GM13976 (cell line): ENCODE results near the gene FOXB1.

Source experiments
- DNase-seq: peaks from one replicate; pipeline ENCODE4 v3.0.0; 2012; ENCODE audit warnings: low spot score
- CTCF ChIP-seq: IDR thresholded peaks from 2 replicates; pipeline ENCODE4 v1.5.1; 2012; ENCODE audit warnings: borderline replicate concordance, mild to moderate bottlenecking; ENCODE audit not compliant: insufficient read depth; ENCODE audit errors: extremely low read depth, missing control alignments, control extremely low read depth
- in situ Hi-C: fragments of 300-500 bp; cut with MboI; formaldehyde crosslinking; loops from one replicate; pipeline ENCODE4 v1.12.0; 2022; ENCODE audit warnings: low sequenced_read_pairs, mixed read lengths, inconsistent platforms; ENCODE audit not compliant: unreplicated experiment

The FOXB1 gene

DNA sequence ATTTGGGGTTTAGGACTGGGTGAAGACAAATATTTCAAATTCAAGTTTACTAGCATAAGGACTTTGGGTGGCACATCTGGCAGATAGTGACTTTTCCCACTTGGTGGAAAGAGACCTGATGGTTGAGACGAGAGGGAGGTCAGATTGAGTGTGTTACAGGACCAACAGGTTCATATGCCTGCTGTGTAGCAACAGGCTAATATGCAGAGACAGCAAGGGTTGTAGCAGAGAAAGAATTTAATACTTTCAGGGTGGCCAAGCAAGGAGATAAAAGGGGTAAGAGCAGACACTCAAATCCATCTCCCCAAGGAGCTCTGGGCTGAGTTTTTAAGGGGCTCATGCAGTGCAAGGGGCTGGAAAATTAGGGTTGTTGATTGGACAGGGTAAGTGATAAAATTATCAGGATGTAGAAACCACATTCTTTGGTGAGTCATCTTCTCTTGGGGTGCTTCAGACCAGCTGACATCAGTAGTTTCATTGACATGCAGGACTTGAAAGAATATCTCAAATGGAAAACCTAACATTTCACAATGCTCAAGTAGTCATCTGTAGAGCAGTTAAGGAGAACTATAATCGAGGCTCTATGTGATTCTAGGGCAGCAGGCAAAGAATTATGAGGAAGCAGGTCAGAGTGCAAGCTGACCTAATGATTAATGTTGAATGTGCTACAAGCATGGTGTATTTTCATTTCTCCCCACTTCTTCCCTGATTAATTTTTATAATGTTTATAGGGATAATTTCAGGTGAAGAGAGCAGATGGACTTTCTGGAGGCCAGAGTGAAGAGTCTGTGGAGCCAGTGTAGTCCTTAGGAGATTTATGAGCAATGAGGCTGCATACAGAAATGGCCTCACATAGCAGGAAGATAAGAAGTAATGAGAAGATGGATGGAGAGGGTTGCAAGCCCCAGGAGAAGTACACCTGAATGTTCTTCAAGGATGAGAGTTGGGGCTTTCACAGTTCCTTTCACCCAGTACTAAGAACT, 13.7 kb downstream of the FOXB1 start:
- in situ Hi-C loops: no loop called here
- no peak for DNase-seq
- TF ChIP-seq CTCF: no peak

DNA sequence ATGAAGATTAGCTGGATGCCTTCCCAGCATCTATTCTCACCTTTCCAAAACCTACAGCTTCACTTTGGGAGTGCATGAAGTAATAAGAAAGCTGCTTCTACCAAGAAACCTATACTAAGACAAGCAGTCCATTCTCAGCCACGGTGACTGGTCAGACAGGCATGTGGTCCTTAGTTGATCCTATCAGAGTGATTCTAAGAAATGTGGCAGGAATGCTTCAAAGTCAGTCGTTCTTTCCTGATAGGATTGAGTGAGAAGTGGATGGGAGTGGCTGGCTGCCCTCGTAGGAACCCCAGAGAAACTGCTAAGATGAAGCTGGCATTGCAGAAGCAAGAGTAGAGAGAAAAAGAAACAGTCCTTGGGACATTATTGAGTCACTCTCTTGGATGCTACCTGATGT, 16.6 kb downstream of the FOXB1 start:
- no peak for DNase-seq
- in situ Hi-C loops: no loop called here
- no peak for TF ChIP-seq CTCF

DNA sequence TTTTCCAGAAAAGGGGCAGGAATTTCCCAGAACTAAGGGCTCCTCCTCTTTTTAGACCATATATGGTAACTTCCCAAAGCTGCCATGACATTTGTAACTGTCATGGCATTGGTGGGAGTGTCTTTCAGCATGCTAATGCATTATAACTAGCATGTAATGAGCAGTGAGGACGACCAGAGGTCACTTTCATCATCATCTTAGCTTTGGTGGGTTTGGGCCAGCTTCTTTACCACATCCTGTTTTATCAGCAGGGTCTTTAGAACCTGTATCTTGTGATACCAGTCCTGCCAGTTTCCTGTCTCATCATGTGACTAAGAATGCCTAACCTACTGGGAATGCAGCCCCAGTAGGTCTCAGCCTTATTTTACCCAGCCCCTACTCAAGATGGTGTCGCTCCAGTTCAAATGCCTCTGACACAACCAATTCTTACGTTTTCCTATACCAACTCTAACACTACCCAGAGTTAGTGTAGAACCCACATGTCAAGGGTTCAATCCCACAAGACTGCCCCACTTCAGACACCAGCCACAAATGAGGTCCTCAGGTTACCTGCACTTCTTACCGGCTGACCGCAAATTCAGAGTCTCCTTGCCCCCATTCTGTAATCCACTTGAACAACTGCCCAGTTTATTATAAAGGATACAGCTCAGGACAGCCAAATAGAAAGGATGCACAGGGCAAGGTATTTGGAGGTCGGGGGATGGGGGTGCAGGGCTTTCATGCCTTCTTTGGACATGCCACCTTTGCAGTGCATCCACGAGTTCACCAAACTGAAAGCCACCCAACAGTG, 17.7 kb downstream of the FOXB1 start:
- no peak for TF ChIP-seq CTCF
- DNase-seq: no peak
- in situ Hi-C loops: no loop called here

DNA sequence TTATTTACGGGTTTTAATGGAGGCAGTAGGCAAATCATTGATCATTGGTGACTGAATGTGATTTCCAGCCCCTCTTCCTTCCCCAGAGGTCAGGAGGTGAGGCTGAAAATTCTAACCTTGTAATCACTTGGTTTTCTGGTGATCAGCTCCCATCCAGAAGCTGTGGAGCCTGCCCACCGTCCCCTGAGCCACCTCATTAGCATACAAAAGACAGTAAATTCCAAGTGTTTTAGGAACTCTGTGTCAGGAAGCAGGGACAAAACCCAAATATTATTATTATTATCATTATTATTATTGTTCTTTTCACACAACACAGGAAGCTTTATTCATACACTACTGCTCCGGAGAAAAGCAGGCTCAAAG, 18.2 kb downstream of the FOXB1 start:
- in situ Hi-C loops: no loop called here
- DNase-seq: no peak
- TF ChIP-seq CTCF: no peak

DNA sequence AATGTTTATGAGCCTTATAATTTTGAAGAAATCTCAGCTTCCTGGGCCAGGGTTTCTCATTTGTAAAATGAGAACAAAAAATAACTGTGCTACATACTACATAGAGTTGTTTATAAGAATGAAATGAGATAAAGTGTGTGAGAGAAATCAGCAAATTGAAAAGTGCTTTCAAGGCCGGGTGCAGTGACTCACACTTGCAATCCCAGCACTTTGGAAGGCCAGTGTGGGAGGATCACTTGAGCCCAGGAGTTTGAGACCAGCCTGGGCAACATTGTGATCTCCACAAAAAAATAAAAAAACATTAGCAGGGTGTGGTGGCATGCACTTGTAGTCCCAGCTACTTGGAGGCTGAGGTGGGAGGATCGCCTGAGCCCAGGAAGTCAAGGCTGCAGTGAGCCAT, 22.4 kb downstream of the FOXB1 start:
- DNase-seq: no peak
- in situ Hi-C loops: no loop called here
- no peak for TF ChIP-seq CTCF

- DNase-seq: no peak
- in situ Hi-C loops: no loop called here
- no peak for TF ChIP-seq CTCF
These were observed 31.2 kb downstream of the FOXB1 start for GRCh38 chr15:60035344-60035743.
